Measurements from ENCODE around the gene LGALS16.
"Not testable (repeated sequence)": the region's sequence is repeated elsewhere in the genome, so short reads cannot be mapped to it uniquely, and the experiment has no call there.

LGALS16 gene

DNA sequence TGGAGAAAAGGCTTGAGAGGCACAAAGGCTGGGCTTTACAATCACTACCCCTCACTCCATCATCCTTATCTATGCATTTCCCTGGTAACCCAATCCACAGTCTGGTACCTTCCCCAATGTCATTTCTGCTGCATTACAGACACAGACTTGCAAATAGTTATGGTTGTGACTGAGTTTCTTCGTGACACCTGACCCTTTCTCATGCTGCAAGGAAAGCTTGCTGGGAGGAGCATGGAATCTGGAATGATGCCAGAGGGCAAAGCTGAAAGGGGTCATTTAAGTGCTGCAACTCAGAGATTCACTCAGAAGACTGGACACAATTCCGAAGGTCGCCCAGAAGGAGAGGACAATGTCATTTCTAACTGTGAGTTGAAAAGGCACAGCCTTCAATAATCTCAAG lies at the start of gene LGALS16:
Gene LGALS16, plus strand, starts transcription at position 301 of the 400 bp plus-strand sequence. Its CDS starts 49 bp downstream, at position 350.
- no peak for DNase-seq

GRCh38 chr19:39607021-39607420 lies 48.7 kb upstream of the LGALS16 start:
- DNase-seq = no peak

- DNase-seq = no peak
Measured at GRCh38 chr19:39607561-39607960, 48.2 kb upstream of the LGALS16 start.

- DNase-seq = no peak
Measured at GRCh38 chr19:39613597-39613996, 42.1 kb upstream of the LGALS16 start.

GRCh38 chr19:39617745-39618144 lies 38.0 kb upstream of the LGALS16 start:
- no peak for DNase-seq

DNA sequence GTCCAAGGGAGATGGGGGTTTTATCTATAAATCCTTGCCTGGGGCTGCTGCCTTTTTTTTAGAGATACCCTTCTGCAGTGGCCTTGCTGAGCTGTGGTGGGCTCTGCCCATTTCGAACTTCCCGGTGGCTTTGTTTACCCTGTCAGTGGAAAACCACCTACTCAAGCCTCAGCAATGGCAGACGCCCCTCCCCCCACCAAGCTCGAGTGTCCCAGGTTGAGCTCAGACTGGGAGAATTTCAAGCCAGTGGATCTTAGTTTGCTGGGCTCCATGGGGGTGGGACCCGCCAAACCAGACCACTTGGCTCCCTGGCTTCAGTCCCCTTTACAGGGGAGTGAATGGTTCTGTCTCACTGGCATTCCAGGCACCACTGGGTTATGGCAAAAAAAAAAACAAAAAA lies 31.8 kb upstream of the LGALS16 start:
- no peak for DNase-seq

DNA sequence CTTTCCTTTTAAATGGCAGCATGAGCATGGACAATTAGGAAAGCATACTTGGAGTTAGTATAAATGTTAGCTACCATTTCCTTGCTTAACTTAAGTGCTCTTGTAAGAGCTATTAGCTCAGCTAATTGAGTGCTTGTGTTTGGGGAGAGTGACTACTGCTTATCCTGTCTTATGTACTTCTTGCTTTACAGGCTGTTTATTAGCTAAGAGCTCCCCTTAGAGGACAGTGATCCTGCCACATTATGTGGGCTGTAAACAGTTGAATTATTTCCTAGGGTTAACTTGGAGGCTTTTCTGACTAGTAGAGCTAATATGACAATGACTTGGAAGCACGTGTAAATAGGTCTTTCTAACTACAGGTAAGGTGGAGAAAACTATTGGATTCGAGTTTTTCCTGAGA lies 28.1 kb upstream of the LGALS16 start:
- not testable (repeated sequence) for DNase-seq

- no peak for DNase-seq
Measured at GRCh38 chr19:39631178-39631577, 24.5 kb upstream of the LGALS16 start.

DNA sequence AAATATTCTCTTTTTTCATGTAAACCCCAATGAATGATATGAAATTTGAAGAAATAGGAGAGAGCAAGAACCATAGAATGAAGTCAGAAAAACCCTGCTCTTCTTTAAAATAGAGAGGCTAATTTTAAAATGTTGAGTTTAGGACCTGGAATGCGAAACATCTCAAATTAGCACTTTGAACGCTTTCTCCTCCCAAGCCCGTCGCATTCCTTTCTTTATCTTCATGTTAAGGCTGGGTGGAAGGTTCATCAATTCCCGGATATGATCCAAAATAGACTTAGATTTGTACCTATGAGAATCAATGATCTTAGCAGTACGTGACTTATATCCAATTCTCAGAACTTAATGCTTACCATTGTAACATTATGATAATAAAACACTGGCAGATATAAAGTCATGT lies 24.1 kb upstream of the LGALS16 start:
- DNase-seq = no peak

- no peak for DNase-seq
Measured at GRCh38 chr19:39637891-39638290, 17.8 kb upstream of the LGALS16 start.

DNA sequence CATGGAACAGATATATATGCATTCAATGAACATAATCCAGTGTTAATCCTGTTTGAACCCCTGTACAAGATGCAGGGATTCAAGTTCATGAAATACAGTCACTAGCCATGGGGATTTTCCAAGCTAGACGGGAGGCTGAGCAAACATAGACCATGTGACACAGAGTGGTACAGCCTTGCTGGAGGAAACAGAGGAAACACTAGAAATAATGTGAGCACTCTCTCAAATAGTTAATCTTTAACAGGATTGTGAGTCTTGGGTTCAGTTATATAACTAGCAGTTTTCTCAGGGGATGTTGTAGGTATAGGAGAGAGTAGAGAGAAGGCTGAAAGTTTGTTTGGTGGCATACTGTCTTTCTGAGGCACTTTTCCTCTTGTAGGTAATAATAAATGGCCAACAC lies 13.9 kb upstream of the LGALS16 start:
- DNase-seq = no peak

- no peak for DNase-seq
Measured at GRCh38 chr19:39643591-39643990, 12.1 kb upstream of the LGALS16 start.

DNA sequence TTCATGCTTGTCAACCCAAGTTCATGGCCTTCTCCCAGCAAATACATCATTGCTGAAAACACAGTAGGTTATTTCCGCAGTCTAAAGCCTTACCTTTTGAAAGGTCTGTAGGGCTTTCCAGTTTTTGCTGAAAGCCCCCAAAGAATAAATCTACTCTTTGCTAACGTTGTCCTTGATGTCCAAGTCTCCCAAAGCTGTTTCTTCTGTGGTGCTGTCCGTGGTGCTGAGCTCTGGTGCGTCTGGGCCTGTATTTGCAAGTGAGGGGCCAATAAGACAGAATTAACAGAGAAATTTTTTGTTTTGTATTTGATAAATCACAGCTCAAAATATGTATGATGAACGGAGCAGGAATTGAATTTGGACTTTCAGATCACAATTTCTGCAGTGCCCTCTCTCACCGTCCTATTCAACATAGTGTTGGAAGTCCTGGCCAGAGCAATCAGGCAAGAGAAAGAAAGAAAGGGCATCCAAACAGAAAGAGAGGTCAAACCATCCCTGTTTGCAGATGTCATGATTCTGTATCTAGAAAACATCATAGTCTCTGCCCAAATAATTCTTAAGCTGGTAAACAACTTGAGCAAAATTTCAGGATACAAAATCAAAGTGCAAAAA lies 9.8 kb upstream of the LGALS16 start:
- DNase-seq = no peak

- DNase-seq = no peak
Measured at GRCh38 chr19:39647918-39648317, 7.8 kb upstream of the LGALS16 start.

DNA sequence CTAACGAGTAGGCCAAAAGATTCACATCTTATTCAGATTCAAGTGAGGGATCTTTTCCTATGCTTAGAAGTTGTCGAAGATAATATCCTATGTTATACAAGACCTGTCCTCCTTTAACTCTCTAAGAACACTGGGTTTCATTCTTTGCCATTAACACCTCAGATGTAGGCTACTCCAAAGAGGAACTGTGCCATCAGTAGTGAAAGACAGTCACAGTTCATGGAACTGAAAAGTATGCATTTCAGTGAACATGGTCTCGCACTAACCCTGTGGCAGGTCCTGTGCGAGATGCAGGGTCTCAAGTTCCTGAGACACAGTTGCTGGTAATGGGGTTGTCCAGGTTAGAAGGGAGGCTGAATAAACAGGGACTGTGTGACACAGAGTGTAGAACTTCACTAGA lies 4.1 kb downstream of the LGALS16 start:
- DNase-seq = no peak

DNA sequence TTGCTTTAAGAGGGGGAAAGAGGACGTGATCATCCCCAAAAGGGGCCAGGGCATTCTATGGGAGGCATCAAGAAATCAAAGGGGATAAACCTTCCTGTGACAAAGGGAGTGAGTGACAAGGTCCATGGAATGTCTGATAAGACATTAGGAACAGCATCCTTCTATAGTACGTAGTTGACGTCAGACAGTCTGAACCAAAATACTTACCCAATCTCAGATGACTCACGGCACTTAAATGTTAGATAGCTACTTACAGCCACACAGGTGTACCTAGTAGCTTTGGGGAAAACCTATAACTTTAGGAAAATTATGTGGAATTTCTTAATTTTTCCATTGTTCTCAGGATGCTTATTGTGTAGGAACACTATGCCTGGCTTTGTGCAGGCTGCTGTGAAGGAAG lies 4.9 kb downstream of the LGALS16 start:
- DNase-seq = no peak

DNA sequence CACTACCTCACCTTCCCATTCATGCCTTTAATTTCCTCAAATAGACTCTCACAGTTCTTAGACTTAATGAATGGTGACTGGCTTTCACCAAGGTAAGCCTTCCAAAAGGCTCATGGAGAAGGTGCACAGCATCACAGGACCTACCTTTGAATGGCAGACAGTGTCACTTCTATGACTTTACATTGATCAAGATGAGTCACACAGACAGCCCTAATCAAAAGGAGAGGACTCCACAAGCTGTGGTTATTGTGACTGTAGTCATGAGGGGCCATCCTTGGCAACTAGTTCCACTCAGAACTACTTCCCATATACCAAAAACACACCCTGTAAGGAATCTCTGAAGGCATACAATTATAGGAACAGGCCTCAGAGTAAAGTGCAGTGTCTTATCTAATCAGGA lies 5.9 kb downstream of the LGALS16 start:
- DNase-seq = no peak

GRCh38 chr19:39669860-39670259 lies 14.1 kb downstream of the LGALS16 start:
- DNase-seq = not testable (repeated sequence)

DNA sequence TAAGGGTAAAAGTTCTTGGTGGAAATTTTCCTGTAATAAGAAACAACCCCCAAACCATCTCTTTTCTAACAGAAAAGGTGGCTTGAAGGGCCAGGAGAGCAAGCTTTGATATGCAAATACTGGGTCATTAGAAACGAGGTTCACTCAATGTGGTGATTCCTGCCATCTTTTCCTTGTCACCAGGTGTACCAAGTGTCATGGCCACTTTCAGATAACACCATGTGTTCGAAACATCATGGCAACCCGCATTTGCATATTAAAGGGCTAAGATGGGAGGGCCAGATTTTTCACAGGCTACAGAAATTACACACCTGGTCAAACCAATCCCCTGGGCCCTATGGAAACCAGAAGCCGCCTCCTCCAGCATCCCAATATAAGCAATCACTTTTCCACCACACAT lies 15.3 kb downstream of the LGALS16 start:
- no peak for DNase-seq

GRCh38 chr19:39671739-39672363 lies 16.1 kb downstream of the LGALS16 start:
- peak in 1 of 4 experiments; percentile 4 for DNase-seq

DNA sequence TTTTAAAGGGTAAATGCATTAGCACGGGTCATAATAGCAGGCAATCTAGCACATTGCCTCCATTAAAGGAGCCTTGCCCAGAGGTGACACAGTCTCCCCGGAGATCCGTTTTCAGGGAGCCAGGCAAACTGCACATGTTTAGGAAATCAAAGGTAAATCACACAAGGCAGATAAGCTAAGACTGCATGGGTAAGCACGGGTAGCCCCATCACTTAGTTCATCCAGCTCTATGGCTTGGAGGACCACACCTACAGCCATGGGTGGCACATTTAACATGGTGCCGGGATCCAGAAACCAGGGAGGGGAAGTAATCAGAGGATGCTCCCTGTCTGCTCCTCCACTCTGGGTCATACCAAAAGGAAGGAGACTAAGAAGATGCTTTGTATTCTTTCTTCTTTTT lies 16.8 kb downstream of the LGALS16 start:
- no peak for DNase-seq

GRCh38 chr19:39673862-39674261 lies 18.1 kb downstream of the LGALS16 start:
- DNase-seq = not testable (repeated sequence)

GRCh38 chr19:39676004-39676403 lies 20.3 kb downstream of the LGALS16 start:
- DNase-seq = no peak

DNA sequence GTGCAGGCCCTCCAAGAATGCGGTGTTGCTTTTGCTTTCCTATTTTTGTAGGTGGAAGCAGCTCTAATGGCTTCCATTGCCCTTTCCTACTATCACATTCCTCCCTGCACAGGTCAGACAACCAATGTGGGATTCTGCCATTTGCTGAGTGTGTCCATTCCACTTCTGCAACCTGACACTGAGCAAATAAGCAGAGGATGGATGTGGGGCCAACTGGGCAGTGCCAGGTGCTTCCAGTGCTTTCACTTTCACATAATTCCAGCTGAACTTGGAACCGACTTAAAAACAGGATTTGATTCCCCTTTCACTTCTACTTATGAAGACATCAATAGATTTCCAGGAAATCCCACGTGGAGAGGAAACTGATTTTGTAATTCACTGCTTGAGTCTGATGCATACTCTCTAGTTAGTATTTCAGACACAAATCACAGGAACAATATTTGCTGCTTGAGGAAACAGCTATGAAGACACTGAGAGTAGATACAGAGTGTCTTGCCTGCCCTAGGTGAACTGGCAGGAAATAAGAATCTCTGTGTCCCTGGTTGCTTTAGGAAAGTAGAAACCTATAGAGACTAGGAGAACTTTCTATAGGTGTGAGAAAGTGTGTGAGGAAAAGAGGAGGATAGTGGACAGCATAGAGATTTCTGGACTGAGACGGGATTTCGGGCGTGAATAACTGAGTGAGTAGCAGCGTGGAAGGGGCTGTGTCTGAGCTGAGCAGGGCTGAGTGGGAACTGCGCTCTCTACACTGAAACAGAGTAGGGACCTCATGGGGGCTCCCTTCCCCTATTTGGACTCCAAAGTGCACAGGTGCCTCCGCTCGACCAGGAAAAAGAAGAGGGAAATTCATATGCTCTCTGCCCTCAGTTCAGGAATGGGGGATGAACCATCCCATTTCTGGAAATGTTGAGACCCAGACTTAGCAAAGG lies 22.5 kb downstream of the LGALS16 start:
- DNase-seq = no peak
